ENCODE data around the gene GPR171.

The GPR171 gene

GRCh38 chr3:151171145-151171757 lies 31.8 kb downstream of the GPR171 start:
- peak in 1 of 2 donors; percentile 28 for DNase-seq

GRCh38 chr3:151169948-151170679 lies 32.9 kb downstream of the GPR171 start:
- peak in 1 of 2 donors; percentile 41 for DNase-seq

- DNase-seq = no peak
Observed at GRCh38 chr3:151169262-151169947, 33.6 kb downstream of the GPR171 start.

- DNase-seq = peak; percentile 81 to 86
Observed at GRCh38 chr3:151168269-151169094, 34.5 kb downstream of the GPR171 start.

GRCh38 chr3:151166161-151166560 lies 36.9 kb downstream of the GPR171 start:
- no peak for DNase-seq

- no peak for DNase-seq
Observed at GRCh38 chr3:151165226-151165625, 37.8 kb downstream of the GPR171 start.

- no peak for DNase-seq
Observed at GRCh38 chr3:151159806-151160205, 43.2 kb downstream of the GPR171 start.

- no peak for DNase-seq
Observed at GRCh38 chr3:151156618-151157216, 46.3 kb downstream of the GPR171 start.

- DNase-seq = no peak
Observed at GRCh38 chr3:151155409-151156128, 47.4 kb downstream of the GPR171 start.

GRCh38 chr3:151154566-151154965 lies 48.5 kb downstream of the GPR171 start:
- DNase-seq = no peak

GRCh38 chr3:151152455-151153079 lies 50.4 kb downstream of the GPR171 start:
- no peak for DNase-seq
